AG04450 (cell line): Measurements from ENCODE around the gene NDE1. TPM values are rescaled to one million over a fixed set of nuclear protein-coding genes. Genes with fewer than 3 reads are reported as not detected.

ENCODE experiments used
- CTCF ChIA-PET: fragments of 300-600, 350-600 bp; formaldehyde crosslinking; extraction: SDS; loops from one replicate; lab custom pipeline; 2022; ENCODE audit warnings: antibody characterized with exemption, inconsistent platforms; lab: Charles Lee
- POLR2A ChIA-PET: fragments of 350-600 bp; formaldehyde crosslinking; extraction: SDS; loops from one replicate; lab custom pipeline; 2021; ENCODE audit warnings: antibody characterized with exemption, inconsistent platforms; lab: Yijun Ruan, JAX
- DNase-seq: peaks from one replicate; pipeline ENCODE4 v3.0.0-alpha.2; 2011; ENCODE audit warnings: low read depth, low spot score
- H3K27ac ChIP-seq: one replicate; pipeline ENCODE4 v1.5.1; 2012; ENCODE audit warnings: low read depth, low read length, control low read depth
- H3K27me3 ChIP-seq: one replicate; pipeline ENCODE4 v1.6.0; 2012; ENCODE audit warnings: low read length; ENCODE audit not compliant: control insufficient read depth, insufficient read depth
- H3K4me3 ChIP-seq: 2 replicates; pipeline ENCODE4 v1.5.1; 2011; ENCODE audit warnings: mild to moderate bottlenecking, low read depth, low read length, control low read depth
- H3K9me3 ChIP-seq: 2 replicates; pipeline ENCODE4 v1.5.1; 2012; ENCODE audit warnings: low read length; ENCODE audit not compliant: control insufficient read depth, insufficient read depth
- CTCF ChIP-seq: IDR thresholded peaks from 2 replicates; pipeline ENCODE4 v1.5.1; 2011; ENCODE audit warnings: low read depth, low read length, control low read depth, inconsistent platforms
- polyA plus RNA-seq: library from polyadenylated mRNA; depleted of rRNA; stranded (reverse); fragments of >200 nt; gene quantifications from 2 replicates; pipeline ENCODE4 v1.2.3, GENCODE V29; 2011

The NDE1 gene
- polyA plus RNA-seq, 1 experiment, result 29.9 TPM

- peaks cover 3% of the 10 kb centered on the region; the same call in 1 of the 2 replicates for H3K9me3 ChIP-seq
- CTCF ChIA-PET, result interaction anchor here (1.3 kb wide), 1 partner anchor 181 kb away, joined by 3 read pairs; no protein-coding TSS in a partner anchor
- no peak for DNase-seq
- H3K27ac ChIP-seq, result no peak overlapping the region
- no peak overlapping the region for H3K4me3 ChIP-seq
- POLR2A ChIA-PET, result no interaction called here
- H3K27me3 ChIP-seq, result no peaks in the 10 kb centered on the region
- no peak for TF ChIP-seq CTCF
These were observed 40.8 kb upstream of the NDE1 start for GRCh38 chr16:15609286-15609649.

DNA sequence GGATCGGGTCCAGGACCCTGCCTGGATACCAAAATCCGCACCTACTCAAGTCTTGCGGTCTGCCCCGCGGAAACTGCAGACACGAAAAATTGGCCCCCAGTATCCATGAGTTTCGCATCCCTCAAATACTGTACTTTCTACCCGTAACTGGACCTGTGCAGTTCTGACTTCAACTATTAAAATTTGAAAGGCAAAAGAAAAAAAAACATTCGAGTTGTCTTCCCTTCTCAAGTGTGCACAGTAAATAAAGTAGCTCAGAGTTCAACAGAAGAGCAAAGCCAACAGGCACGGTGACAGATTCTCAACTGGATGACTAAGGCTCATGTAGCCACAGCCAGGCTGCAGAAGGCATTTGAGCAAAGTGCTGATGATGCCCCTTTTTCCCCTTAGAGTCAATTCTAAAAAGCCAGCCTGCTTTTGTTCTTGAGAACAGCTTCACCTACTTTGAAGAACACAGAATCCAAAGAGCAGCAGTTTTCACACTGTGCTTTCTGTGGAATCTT, 39.6 kb upstream of the NDE1 start:
- ChIA-PET POLR2A (no interaction called here), CTCF (no interaction called here)
- Histone ChIP-seq H3K27me3 (no peaks in the 10 kb centered on the region), H3K27ac (no peak overlapping the region), H3K4me3 (no peak overlapping the region), H3K9me3 (peaks cover 3% of the 10 kb centered on the region; the same call in 1 of the 2 replicates)
- TF ChIP-seq CTCF, result no peak
- DNase-seq, result no peak

- no peaks in the 10 kb centered on the region for H3K27me3 ChIP-seq
- DNase-seq, result no peak
- POLR2A ChIA-PET, result no interaction called here
- no peak for TF ChIP-seq CTCF
- H3K4me3 ChIP-seq, result no peak overlapping the region
- CTCF ChIA-PET, result no interaction called here
- H3K9me3 ChIP-seq, result peaks cover 3% of the 10 kb centered on the region; the same call in 1 of the 2 replicates
- H3K27ac ChIP-seq, result no peak overlapping the region
These were observed 38.4 kb upstream of the NDE1 start for GRCh38 chr16:15611610-15612009.

- no peak overlapping the region for H3K27ac ChIP-seq
- DNase-seq, result no peak
- no peak overlapping the region for H3K4me3 ChIP-seq
- POLR2A ChIA-PET, result no interaction called here
- no peaks in the 10 kb centered on the region for H3K27me3 ChIP-seq
- H3K9me3 ChIP-seq, result peaks cover 3% of the 10 kb centered on the region; the same call in 1 of the 2 replicates
- no peak for TF ChIP-seq CTCF
- CTCF ChIA-PET, result no interaction called here
These were observed 36.4 kb upstream of the NDE1 start for GRCh38 chr16:15613676-15614075.

DNA sequence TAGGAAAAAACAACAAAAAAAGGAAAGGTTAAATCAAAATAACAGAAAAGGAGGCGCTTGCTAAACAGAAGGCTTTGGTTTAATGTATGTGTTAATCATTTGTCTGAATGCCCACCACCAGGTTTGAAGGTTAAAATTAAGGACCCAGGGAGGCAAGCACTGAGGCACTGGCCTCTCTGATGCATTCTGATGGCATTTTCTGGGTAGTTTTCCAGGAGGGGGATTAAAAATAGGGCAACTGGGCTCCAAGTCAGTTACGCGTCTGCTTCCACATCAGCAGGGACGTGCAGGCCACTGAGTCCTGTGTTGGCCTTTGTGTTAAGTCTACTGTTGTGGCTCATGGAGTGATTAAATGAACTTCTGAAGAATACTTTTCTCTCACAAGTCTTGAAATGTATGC, 34.0 kb upstream of the NDE1 start:
- Histone ChIP-seq H3K27me3 (no peaks in the 10 kb centered on the region), H3K4me3 (no peak overlapping the region), H3K9me3 (peaks cover 2% of the 10 kb centered on the region; the same call in 1 of the 2 replicates), H3K27ac (no peak overlapping the region)
- no peak for DNase-seq
- ChIA-PET CTCF (no interaction called here), POLR2A (no interaction called here)
- TF ChIP-seq CTCF, result no peak
